Epithelial cell of umbilical artery (primary cell): ENCODE results near the gene KRTAP5-4. TPM values are rescaled to one million over a fixed set of nuclear protein-coding genes. Genes with fewer than 3 reads are reported as not detected.

Experiments
- total RNA-seq: library from RNA; depleted of rRNA; stranded (reverse); fragments of >200 nt; gene quantifications from 2 replicates; pipeline ENCODE4 v1.2.3, GENCODE V29; 2014

The KRTAP5-4 gene
- total RNA-seq, result not detected in 2 replicates

GRCh38 chr11:1622086-1622485 lies at the start of gene KRTAP5-4:
TSS of gene KRTAP5-4 (minus strand) at chr11:1622138. CDS start at chr11:1622093, 45 bp downstream.

GRCh38 chr11:1629326-1630185 lies 7.6 kb upstream of the KRTAP5-4 start, which contains the start of gene KRTAP5-5:
TSS of gene KRTAP5-5 (plus strand) at chr11:1629775. CDS start at chr11:1629841, 66 bp downstream.

GRCh38 chr11:1608363-1608762 lies 13.6 kb downstream of the KRTAP5-4 start, which contains the start of gene KRTAP5-3:
TSS of gene KRTAP5-3 (minus strand) at chr11:1608463. CDS start at chr11:1608385, 78 bp downstream.

GRCh38 chr11:1597994-1598380 lies 24.0 kb downstream of the KRTAP5-4 start, which contains the start of gene KRTAP5-2:
TSS of gene KRTAP5-2 (minus strand) at chr11:1598294. CDS start at chr11:1598250, 44 bp downstream.

GRCh38 chr11:1584661-1585370 lies 37.1 kb downstream of the KRTAP5-4 start, which contains the start of gene KRTAP5-1:
TSS of gene KRTAP5-1 (minus strand) at chr11:1585283. CDS start at chr11:1585249, 34 bp downstream.

GRCh38 chr11:1572197-1573076 lies 49.5 kb downstream of the KRTAP5-4 start, which contains the start of gene DUSP8:
TSS of gene DUSP8 (minus strand) at chr11:1572271. CDS start at chr11:1565826, 6,445 bp downstream.

Other genes starting within 250 kb of the KRTAP5-4 start
- 0.15 and 0.32 TPM in 2 replicates for gene BRSK2, start 232.2 kb downstream of the KRTAP5-4 start, total RNA-seq
- gene MOB2, start 135.4 kb downstream of the KRTAP5-4 start, total RNA-seq, result 25.5 and 38.7 TPM in 2 replicates
- gene DUSP8, start 49.9 kb downstream of the KRTAP5-4 start, total RNA-seq, result 0.32 and 0.46 TPM in 2 replicates
- gene KRTAP5-1, start 36.9 kb downstream of the KRTAP5-4 start, total RNA-seq, result not detected in 2 replicates
- gene KRTAP5-2, start 23.8 kb downstream of the KRTAP5-4 start, total RNA-seq, result not detected in 2 replicates
- gene KRTAP5-3, start 13.7 kb downstream of the KRTAP5-4 start, total RNA-seq, result not detected in 2 replicates
- gene KRTAP5-5, start 7.6 kb upstream of the KRTAP5-4 start, total RNA-seq, result not detected in 2 replicates
- not detected in 2 replicates for gene KRTAP5-6, start 75.1 kb upstream of the KRTAP5-4 start, total RNA-seq
- gene IFITM10, start 128.5 kb upstream of the KRTAP5-4 start, total RNA-seq, result 0.15 TPM in 1 of 2 replicates, not detected in the other
- gene CTSD, start 141.8 kb upstream of the KRTAP5-4 start, total RNA-seq, result 54.9 and 67.9 TPM in 2 replicates
- gene SYT8, start 212.9 kb upstream of the KRTAP5-4 start, total RNA-seq, result not detected in 2 replicates
- gene TNNI2, start 216.8 kb upstream of the KRTAP5-4 start, total RNA-seq, result not detected in 2 replicates
- 0.32 TPM in 1 of 2 replicates, not detected in the other for gene LSP1, start 230.9 kb upstream of the KRTAP5-4 start, total RNA-seq